Vagina (tissue), 2 donors: ENCODE results near the gene SLC2A9.

ENCODE experiments used
- CTCF ChIP-seq, 3 experiments: fragments of 450-650 bp in 2 of 3; fragments of 200-600 bp in 1 of 3; sonication (generic) in 1 of 3; IDR thresholded peaks; one replicate each; pipeline ENCODE4 v1.5.1; 2017 to 2019; ENCODE audit warnings: antibody characterized with exemption in 3 of 3, mild to moderate bottlenecking in 2 of 3, moderate library complexity in 2 of 3
- POLR2A ChIP-seq, 2 donors: fragments of 450-650 bp; IDR thresholded peaks; one replicate each; pipeline ENCODE4 v1.6.1; 2017; ENCODE audit warnings: antibody characterized with exemption in 2 of 2, mild to moderate bottlenecking in 2 of 2, moderate library complexity in 2 of 2
- POLR2AphosphoS5 ChIP-seq, 2 donors: sonication (generic); formaldehyde crosslinking; IDR thresholded peaks; one replicate each; pipeline ENCODE4 v1.9.0; 2017; ENCODE audit warnings: antibody characterized with exemption in 2 of 2, mild to moderate bottlenecking in 2 of 2, low read depth in 1 of 2; ENCODE audit not compliant: insufficient read depth in 1 of 2

- TF ChIP-seq POLR2A (IDR thresholded peaks at IDR 0.05) (no peak), POLR2AphosphoS5 (IDR thresholded peaks at IDR 0.05; ENCODE audit: insufficient read depth in 1 of 2, low read depth in 1 of 2) (no peak), CTCF (IDR thresholded peaks at IDR 0.05) (no peak)
Observed at GRCh38 chr4:9976293-9976692, 45.0 kb downstream of the SLC2A9 start.
